KMS-11 (cell line): ENCODE results near the gene CDX1.

Experiments
- H2AFZ ChIP-seq: fragments of 200-600 bp; sonication (generic); 2 replicates; pipeline ENCODE4 v1.6.1; 2016; ENCODE audit warnings: antibody characterized with exemption, mixed run types, low read depth
- H3K27ac ChIP-seq: fragments of 200-600 bp; sonication (generic); 2 replicates; pipeline ENCODE4 v1.6.1; 2016; ENCODE audit warnings: mild to moderate bottlenecking, mixed run types
- H3K27me3 ChIP-seq: fragments of 200-600 bp; sonication (generic); 2 replicates; pipeline ENCODE4 v1.6.1; 2017; ENCODE audit warnings: mild to moderate bottlenecking, low read depth, mixed run types, moderate library complexity; ENCODE audit not compliant: insufficient read depth
- H3K36me3 ChIP-seq: fragments of 200-600 bp; sonication (generic); 2 replicates; pipeline ENCODE4 v1.6.1; 2017; ENCODE audit warnings: mild to moderate bottlenecking, mixed run types; ENCODE audit not compliant: insufficient read depth
- H3K4me1 ChIP-seq: fragments of 200-600 bp; sonication (generic); 2 replicates; pipeline ENCODE4 v1.6.1; 2016; ENCODE audit warnings: mild to moderate bottlenecking, low read depth, mixed run types; ENCODE audit not compliant: poor library complexity, severe bottlenecking
- H3K4me2 ChIP-seq: fragments of 200-600 bp; sonication (generic); 2 replicates; pipeline ENCODE4 v1.7.0; 2016; ENCODE audit warnings: mild to moderate bottlenecking, mixed run types
- H3K4me3 ChIP-seq: fragments of 200-600 bp; sonication (generic); IDR thresholded peaks from 2 replicates; pipeline ENCODE4 v1.6.1; 2017; ENCODE audit warnings: low read depth, low read length, mixed read lengths; ENCODE audit not compliant: insufficient read depth
- H3K79me2 ChIP-seq: fragments of 200-600 bp; sonication (generic); 2 replicates; pipeline ENCODE4 v1.6.1; 2016; ENCODE audit warnings: low read depth, mixed run types; ENCODE audit not compliant: insufficient read depth
- H3K9ac ChIP-seq: fragments of 200-600 bp; sonication (generic); 2 replicates; pipeline ENCODE4 v1.6.1; 2016; ENCODE audit warnings: mild to moderate bottlenecking, mixed run types
- H4K20me1 ChIP-seq: fragments of 200-600 bp; sonication (generic); 2 replicates; pipeline ENCODE4 v1.6.1; 2016; ENCODE audit warnings: mild to moderate bottlenecking, mixed run types; ENCODE audit not compliant: insufficient read depth
- CTCF ChIP-seq: fragments of 200-600 bp; sonication (generic); conservative IDR thresholded peaks from 2 replicates; pipeline ENCODE4 v1.6.1; 2017; ENCODE audit warnings: low read depth, mild to moderate bottlenecking, antibody characterized with exemption, low read length, moderate library complexity, mixed read lengths

CDX1 gene

GRCh38 chr5:150139334-150139733, 27.2 kb upstream of the CDX1 start:
- Histone ChIP-seq H3K79me2 (no peaks in the 10 kb centered on the region), H3K27me3 (no peaks in the 10 kb centered on the region), H4K20me1 (no peaks in the 10 kb centered on the region), H3K4me2 (no peak overlapping the region), H3K27ac (no peak overlapping the region), H3K4me1 (no peaks in the 10 kb centered on the region), H3K4me3 (no peak overlapping the region), H3K36me3 (no peaks in the 10 kb centered on the region), H2AFZ (no peak overlapping the region), H3K9ac (no peak overlapping the region)
- TF ChIP-seq CTCF, result no peak

GRCh38 chr5:150140830-150141229, 25.7 kb upstream of the CDX1 start:
- H2AFZ ChIP-seq, result no peak overlapping the region
- H3K4me3 ChIP-seq, result no peak overlapping the region
- H4K20me1 ChIP-seq, result no peaks in the 10 kb centered on the region
- H3K27me3 ChIP-seq, result no peaks in the 10 kb centered on the region
- TF ChIP-seq CTCF, result no peak
- no peak overlapping the region for H3K27ac ChIP-seq
- no peaks in the 10 kb centered on the region for H3K36me3 ChIP-seq
- H3K4me2 ChIP-seq, result no peak overlapping the region
- H3K4me1 ChIP-seq, result no peaks in the 10 kb centered on the region
- H3K79me2 ChIP-seq, result no peaks in the 10 kb centered on the region
- no peak overlapping the region for H3K9ac ChIP-seq

GRCh38 chr5:150141544-150142184, 24.9 kb upstream of the CDX1 start:
- Histone ChIP-seq H3K36me3 (no peaks in the 10 kb centered on the region), H4K20me1 (no peaks in the 10 kb centered on the region), H3K4me2 (no peak overlapping the region), H3K4me3 (no peak overlapping the region), H3K27ac (no peak overlapping the region), H3K79me2 (no peaks in the 10 kb centered on the region), H3K9ac (no peak overlapping the region), H3K27me3 (no peaks in the 10 kb centered on the region), H3K4me1 (no peaks in the 10 kb centered on the region), H2AFZ (no peak overlapping the region)
- no peak for TF ChIP-seq CTCF

- Histone ChIP-seq H3K4me1 (no peaks in the 10 kb centered on the region), H4K20me1 (no peaks in the 10 kb centered on the region), H2AFZ (no peak overlapping the region), H3K79me2 (no peaks in the 10 kb centered on the region), H3K36me3 (no peaks in the 10 kb centered on the region), H3K4me3 (no peak overlapping the region), H3K27me3 (no peaks in the 10 kb centered on the region), H3K27ac (no peak overlapping the region), H3K9ac (no peak overlapping the region), H3K4me2 (no peak overlapping the region)
- no peak for TF ChIP-seq CTCF
Observed at GRCh38 chr5:150142185-150142958, 24.2 kb upstream of the CDX1 start.
